A549 (cell line): Measurements from ENCODE around the gene MDGA2. TPM values are rescaled to one million over a fixed set of nuclear protein-coding genes. Genes with fewer than 3 reads are reported as not detected.
A peak's percentile ranks its signal among the peaks of the same experiment; 100 is the strongest.
"Not testable (repeated sequence)": the region's sequence is repeated elsewhere in the genome, so short reads cannot be mapped to it uniquely, and the experiment has no call there.

Experiments
- ATAC-seq, 2 experiments: fragments of 200-7000 bp in 1 of 2; fragments of >200 bp in 1 of 2; cut with Nextera tagmentation in 1 of 2; cut with Tn5 transposase in 1 of 2; 3 replicates each; pipeline versions ENCODE4 v1.8.0 to v1.9.1; 2018 to 2020; ENCODE audit warnings: mild to moderate bottlenecking in 1 of 2, moderate library complexity in 1 of 2
- CTCF ChIA-PET: fragments of 300-600 bp; sonication (Branson Sonifier 250); formaldehyde crosslinking; extraction: SDS; loops from one replicate; lab custom pipeline; 2021; ENCODE audit warnings: antibody characterized with exemption, inconsistent platforms; lab: Yijun Ruan, JAX
- POLR2A ChIA-PET: fragments of 350-600 bp; formaldehyde crosslinking; extraction: SDS; loops from one replicate; lab custom pipeline; 2021; ENCODE audit warnings: antibody characterized with exemption, inconsistent platforms; lab: Yijun Ruan, JAX
- DNase-seq, 2 experiments: peaks; one replicate each; pipeline versions ENCODE4 v3.0.0 to v3.0.0-alpha.2; 2011 to 2016; ENCODE audit warnings: low read depth in 1 of 2, low spot score in 1 of 2
- FAIRE-seq: peaks from 2 replicates; lab custom pipeline; 2011; peaks lifted over from hg19 to GRCh38; lab: Jason Lieb, UNC
- H3K27ac ChIP-seq, 2 experiments: fragments of >200 bp; sonication (Bioruptor Twin); formaldehyde crosslinking; 3 replicates each; pipeline ENCODE4 v1.5.1; 2016 to 2017
- H3K4me1 ChIP-seq: fragments of >200 bp; sonication (Bioruptor Twin); formaldehyde crosslinking; 3 replicates; pipeline ENCODE4 v1.6.1; 2016
- H3K4me2 ChIP-seq: fragments of >200 bp; sonication (Bioruptor Twin); formaldehyde crosslinking; 3 replicates; pipeline ENCODE4 v1.6.1; 2016
- H3K4me3 ChIP-seq: fragments of >200 bp; sonication (Bioruptor Twin); formaldehyde crosslinking; 3 replicates; pipeline ENCODE4 v1.5.1; 2016
- H3K9me3 ChIP-seq: fragments of >200 bp; sonication (Bioruptor Twin); formaldehyde crosslinking; 3 replicates; pipeline ENCODE4 v1.6.1; 2016
- CHD2 ChIP-seq: fragments of 150-350 bp; IDR thresholded peaks from 2 replicates; pipeline ENCODE4 v1.6.1; 2014; ENCODE audit warnings: low read length; ENCODE audit not compliant: partially characterized antibody
- EHF ChIP-seq: fragments of 250-450 bp; sonication (Bioruptor Pico); IDR thresholded peaks from 2 replicates; pipeline ENCODE4 v1.5.0; 2020; ENCODE audit warnings: mild to moderate bottlenecking
- EHMT2 ChIP-seq: fragments of 200-600 bp; sonication (generic); IDR thresholded peaks from 2 replicates; pipeline ENCODE4 v1.6.1; 2016; ENCODE audit warnings: antibody characterized with exemption, low read depth, mild to moderate bottlenecking, moderate library complexity
- FOSB ChIP-seq: fragments of 250-450 bp; sonication (Bioruptor Pico); IDR thresholded peaks from 2 replicates; pipeline ENCODE4 v1.5.0; 2020; ENCODE audit warnings: mild to moderate bottlenecking, moderate library complexity
- FOSL2 ChIP-seq, 2 experiments: fragments of 450-650 bp in 1 of 2; fragments of >200 bp in 1 of 2; sonication (Bioruptor Twin) in 1 of 2; formaldehyde crosslinking; IDR thresholded peaks; 2 replicates each; pipeline versions ENCODE4 v1.5.0 to v1.6.1; 2016 to 2020; ENCODE audit warnings: mild to moderate bottlenecking in 1 of 2, moderate library complexity in 1 of 2
- HEYL ChIP-seq: fragments of 250-450 bp; sonication (Bioruptor Pico); IDR thresholded peaks from 2 replicates; pipeline ENCODE4 v1.8.0; 2021; ENCODE audit warnings: mild to moderate bottlenecking, moderate library complexity
- HOXA7 ChIP-seq: fragments of 250-450 bp; sonication (Bioruptor Pico); IDR thresholded peaks from 2 replicates; pipeline ENCODE4 v1.5.0; 2020; ENCODE audit warnings: mild to moderate bottlenecking, moderate library complexity
- KDM1A ChIP-seq: fragments of 200-600 bp; sonication (generic); IDR thresholded peaks from 2 replicates; pipeline ENCODE4 v1.6.1; 2016; ENCODE audit warnings: low read depth, mild to moderate bottlenecking
- KDM5A ChIP-seq: fragments of 200-600 bp; sonication (generic); IDR thresholded peaks from 2 replicates; pipeline ENCODE4 v1.6.1; 2016; ENCODE audit warnings: antibody characterized with exemption, mild to moderate bottlenecking
- MAFK ChIP-seq: fragments of 450-650 bp; IDR thresholded peaks from 2 replicates; pipeline ENCODE4 v1.6.1; 2014; ENCODE audit not compliant: partially characterized antibody
- MAZ ChIP-seq: fragments of 150-350 bp; IDR thresholded peaks from 2 replicates; pipeline ENCODE4 v1.6.1; 2014; ENCODE audit warnings: antibody characterized with exemption, low read depth, low read length, borderline replicate concordance
- NFE2L2 ChIP-seq: fragments of 150-350 bp; conservative IDR thresholded peaks from 2 replicates; pipeline ENCODE4 v1.6.1; 2014; ENCODE audit warnings: low read length
- NPAS2 ChIP-seq: fragments of 250-450 bp; sonication (Bioruptor Pico); IDR thresholded peaks from 2 replicates; pipeline ENCODE4 v1.8.0; 2022; ENCODE audit warnings: mild to moderate bottlenecking, moderate library complexity, borderline replicate concordance
- NR3C1 ChIP-seq: fragments of >200 bp; sonication (Bioruptor Twin); formaldehyde crosslinking; IDR thresholded peaks from 3 replicates; pipeline ENCODE4 v1.6.1; 2017
- PHF8 ChIP-seq: fragments of 200-600 bp; sonication (generic); IDR thresholded peaks from 2 replicates; pipeline ENCODE4 v1.6.1; 2016; ENCODE audit warnings: low read depth, mild to moderate bottlenecking, antibody characterized with exemption, moderate library complexity, borderline replicate concordance
- POLR2AphosphoS2 ChIP-seq: conservative IDR thresholded peaks from 2 replicates; pipeline ENCODE4 v1.6.1; 2012; ENCODE audit warnings: low read length, improper control_type of control experiment, inconsistent platforms
- RAD21 ChIP-seq, 2 experiments: fragments of >200 bp in 1 of 2; sonication (Bioruptor Twin) in 1 of 2; formaldehyde crosslinking in 1 of 2; IDR thresholded peaks in 1 of 2; conservative IDR thresholded peaks in 1 of 2; 2 replicates in 1 of 2; 3 replicates in 1 of 2; pipeline ENCODE4 v1.6.1; 2012 to 2018; ENCODE audit warnings: inconsistent platforms in 1 of 2
- RFX5 ChIP-seq: fragments of 450-650 bp; IDR thresholded peaks from 2 replicates; pipeline ENCODE4 v1.7.1; 2014; ENCODE audit warnings: antibody characterized with exemption, mild to moderate bottlenecking, moderate library complexity
- RNF2 ChIP-seq: fragments of 200-600 bp; sonication (generic); IDR thresholded peaks from 2 replicates; pipeline ENCODE4 v1.6.1; 2016; ENCODE audit warnings: low read depth, mild to moderate bottlenecking, antibody characterized with exemption, moderate library complexity, borderline replicate concordance
- SMC3 ChIP-seq: fragments of >200 bp; sonication (Bioruptor Twin); formaldehyde crosslinking; IDR thresholded peaks from 3 replicates; pipeline ENCODE4 v1.6.1; 2018; ENCODE audit warnings: inconsistent platforms
- ZFP36 ChIP-seq: fragments of 450-650 bp; IDR thresholded peaks from 2 replicates; pipeline ENCODE4 v1.6.1; 2014; ENCODE audit warnings: borderline replicate concordance; ENCODE audit not compliant: partially characterized antibody
- WGBS: methylation state at CpG from one replicate; pipeline ENCODE4 v1.1.6; 2017; ENCODE audit errors: missing lambda C conversion rate; 5-methylcytosine and 5-hydroxymethylcytosine counted together
- polyA plus RNA-seq, 4 experiments: library from polyadenylated mRNA; depleted of rRNA in 3 of 4; stranded (reverse); fragments of >200 nt; fragmentation: RNase III in 1 of 4; extraction: RNeasy Plus Mini Kit Qiagen cat#74134 plus additional on column Dnase treatment in 1 of 4; gene quantifications; 2 replicates in 3 of 4; 3 replicates in 1 of 4; pipeline ENCODE4 v1.2.3, GENCODE V29; 2011 to 2017
- TF ChIP-seq, protein P1 (sequence below): fragments of >200 bp; sonication (Bioruptor Twin); formaldehyde crosslinking; IDR thresholded peaks from 2 replicates; pipeline ENCODE4 v1.6.1; 2016
- TF ChIP-seq, protein P2 (sequence below): fragments of 450-650 bp; IDR thresholded peaks from 2 replicates; pipeline ENCODE4 v1.6.1; 2014; ENCODE audit warnings: antibody characterized with exemption
- TF ChIP-seq, protein P3 (sequence below): IDR thresholded peaks from 2 replicates; pipeline ENCODE4 v1.6.1; 2012
- TF ChIP-seq, protein P4 (sequence below): fragments of 200-600 bp; sonication (generic); IDR thresholded peaks from 2 replicates; pipeline ENCODE4 v1.6.1; 2016; ENCODE audit warnings: antibody characterized with exemption, mild to moderate bottlenecking, moderate library complexity

The MDGA2 gene
- polyA plus RNA-seq, 2 of the 4 experiments (the other 2 are of a cell fraction) = 0.08 to 0.12 TPM

DNA sequence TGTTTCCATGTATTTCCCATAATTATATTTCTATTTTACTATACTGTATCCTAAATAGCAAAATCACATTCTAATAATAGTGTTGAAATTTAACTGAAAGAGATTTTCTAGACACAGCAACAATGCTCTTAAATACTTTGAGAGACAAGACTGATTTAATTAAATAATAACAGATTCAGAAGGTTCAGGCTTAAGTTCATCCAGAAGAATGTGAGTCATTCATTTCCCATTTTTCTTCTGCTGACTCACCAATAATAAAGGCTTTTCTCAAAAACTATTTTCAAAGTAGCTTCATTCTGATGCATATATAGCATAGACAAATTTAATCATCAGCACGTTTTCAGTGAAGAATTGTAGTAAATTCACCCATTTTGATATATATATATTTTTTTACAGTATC, 481.4 kb downstream of the MDGA2 start:
- Histone ChIP-seq H3K4me2 (no peak overlapping the region), H3K27ac (no peak overlapping the region), H3K4me1 (no peaks in the 10 kb centered on the region), H3K4me3 (no peak overlapping the region), H3K9me3 (no peaks in the 10 kb centered on the region; the same call in 2 of the 3 replicates)
- 0% methylated on average over 1 of the region's 1 CpG for WGBS
- CTCF ChIA-PET = no interaction called here
- ATAC-seq = no peak
- POLR2A ChIA-PET = no interaction called here
- no peak for DNase-seq
- FAIRE-seq = peak; percentile 49
- TF ChIP-seq NFE2L2 (no peak), HEYL (CRISPR knock-in tag) (no peak), FOSL2 (IDR thresholded peaks at IDR 0.05) (no peak), FOSL2 (CRISPR knock-in tag; IDR thresholded peaks at IDR 0.05) (peak; percentile 14; the same call in 1 of the 2 replicates), MAFK (peak; percentile 32), RAD21 (conservative IDR thresholded peaks at IDR 0.05 in 1 of 2, IDR thresholded peaks at IDR 0.05 in 1 of 2) (no peak)
- TF ChIP-seq, protein P1, sequence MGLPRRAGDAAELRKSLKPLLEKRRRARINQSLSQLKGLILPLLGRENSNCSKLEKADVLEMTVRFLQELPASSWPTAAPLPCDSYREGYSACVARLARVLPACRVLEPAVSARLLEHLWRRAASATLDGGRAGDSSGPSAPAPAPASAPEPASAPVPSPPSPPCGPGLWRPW = no peak

DNA sequence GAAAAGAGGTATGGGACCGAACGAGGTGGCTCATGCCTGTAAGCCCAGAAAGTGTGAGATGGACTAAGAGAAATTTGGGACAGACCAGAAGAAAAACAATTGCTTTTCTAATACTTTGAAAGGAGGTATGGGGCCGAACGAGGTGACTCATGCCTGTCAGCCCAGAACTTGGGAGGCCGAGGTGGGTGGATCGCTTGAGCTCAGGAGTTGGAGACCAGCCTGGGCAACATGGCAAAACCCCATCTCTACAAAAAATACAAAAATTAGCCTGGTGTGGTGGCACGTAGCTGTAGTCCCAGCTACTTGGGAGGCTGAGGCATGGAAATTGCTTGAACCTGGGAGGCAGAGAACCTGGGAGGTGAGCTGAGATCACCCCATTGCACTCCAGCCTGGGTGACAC, 483.2 kb downstream of the MDGA2 start:
- FAIRE-seq, CTCF ChIA-PET, H3K4me3 ChIP-seq, ATAC-seq, POLR2A ChIA-PET, H3K4me2 ChIP-seq, DNase-seq, H3K9me3 ChIP-seq, H3K27ac ChIP-seq, H3K4me1 ChIP-seq: not testable (repeated sequence)
- 14% methylated on average over 7 of the region's 7 CpGs for WGBS

DNA sequence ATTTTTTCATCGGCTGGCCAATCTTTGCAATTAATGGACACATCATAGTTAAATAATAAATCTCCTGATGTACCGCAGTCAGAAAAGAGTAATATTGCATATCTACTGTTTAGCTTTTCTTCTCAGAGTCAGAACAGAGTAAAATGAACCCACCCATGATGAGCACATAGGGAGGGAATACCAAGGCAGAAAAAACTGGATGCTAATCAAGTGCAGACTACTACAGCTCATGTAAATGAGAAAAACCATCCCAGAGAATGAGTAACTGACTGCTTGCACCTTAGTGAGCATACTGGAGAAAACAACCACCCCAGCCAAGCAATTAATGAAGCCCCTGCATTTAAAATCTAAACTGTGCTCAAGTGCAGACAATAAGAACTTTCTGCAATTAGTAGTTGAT, 483.7 kb downstream of the MDGA2 start:
- Histone ChIP-seq H3K27ac (no peak overlapping the region), H3K4me3 (no peak overlapping the region), H3K4me2 (no peak overlapping the region), H3K9me3 (no peaks in the 10 kb centered on the region; the same call in 2 of the 3 replicates), H3K4me1 (no peaks in the 10 kb centered on the region)
- FAIRE-seq (no peak), DNase-seq (no peak), ATAC-seq (no peak)
- WGBS = 19% methylated on average over 2 of the region's 2 CpGs
- TF ChIP-seq CHD2 = no peak
- TF ChIP-seq, protein P2, sequence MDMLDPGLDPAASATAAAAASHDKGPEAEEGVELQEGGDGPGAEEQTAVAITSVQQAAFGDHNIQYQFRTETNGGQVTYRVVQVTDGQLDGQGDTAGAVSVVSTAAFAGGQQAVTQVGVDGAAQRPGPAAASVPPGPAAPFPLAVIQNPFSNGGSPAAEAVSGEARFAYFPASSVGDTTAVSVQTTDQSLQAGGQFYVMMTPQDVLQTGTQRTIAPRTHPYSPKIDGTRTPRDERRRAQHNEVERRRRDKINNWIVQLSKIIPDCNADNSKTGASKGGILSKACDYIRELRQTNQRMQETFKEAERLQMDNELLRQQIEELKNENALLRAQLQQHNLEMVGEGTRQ = no peak
- no peak for TF ChIP-seq KDM1A
- no peak for TF ChIP-seq SMC3
- CTCF ChIA-PET = no interaction called here
- POLR2A ChIA-PET = no interaction called here

DNA sequence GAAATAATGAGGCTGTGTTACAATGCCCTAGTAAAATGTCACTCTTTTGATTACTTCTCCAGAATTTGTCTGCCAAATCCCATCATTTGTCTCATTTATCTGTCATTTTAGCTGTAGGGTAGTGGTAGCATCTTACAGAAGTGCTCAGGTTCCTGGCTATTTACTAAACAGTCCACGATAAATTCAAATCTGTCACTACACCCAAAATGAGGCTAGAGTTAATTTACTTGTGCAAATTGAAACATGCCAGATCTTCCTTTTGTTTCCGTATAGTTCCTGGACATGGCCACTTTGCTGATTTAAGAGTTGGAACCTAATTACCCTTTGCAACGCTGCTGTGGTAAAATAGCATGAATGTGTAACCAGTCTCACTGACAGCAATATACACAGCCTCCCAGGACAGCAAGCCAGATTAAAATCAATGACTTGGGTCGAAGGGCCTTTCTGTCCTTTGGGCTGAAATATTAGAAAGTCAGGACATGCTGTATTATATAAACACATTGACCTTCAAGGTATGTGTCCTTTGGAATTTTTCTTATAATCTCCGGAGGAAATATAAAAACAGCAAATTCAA, 485.4 kb downstream of the MDGA2 start:
- ChIA-PET POLR2A (no interaction called here), CTCF (no interaction called here)
- H3K4me2 ChIP-seq = no peak overlapping the region
- no peaks in the 10 kb centered on the region for H3K9me3 ChIP-seq
- H3K4me1 ChIP-seq = no peaks in the 10 kb centered on the region
- no peak for FAIRE-seq
- DNase-seq = no peak
- no peak overlapping the region for H3K27ac ChIP-seq
- H3K4me3 ChIP-seq = no peak overlapping the region
- WGBS = 14% methylated on average over 5 of the region's 5 CpGs
- ATAC-seq = no peak
- TF ChIP-seq RFX5 = no peak
- no peak for TF ChIP-seq NR3C1
- no peak for TF ChIP-seq EHF (CRISPR knock-in tag)
- no peak for TF ChIP-seq KDM5A
- no peak for TF ChIP-seq SMC3
- no peak for TF ChIP-seq MAZ
- no peak for TF ChIP-seq ZFP36
- no peak for TF ChIP-seq EHMT2
- no peak for TF ChIP-seq HOXA7
- TF ChIP-seq NFE2L2 = no peak
- TF ChIP-seq POLR2AphosphoS2 = no peak
- TF ChIP-seq NPAS2 (CRISPR knock-in tag) = no peak
- TF ChIP-seq, protein P3, sequence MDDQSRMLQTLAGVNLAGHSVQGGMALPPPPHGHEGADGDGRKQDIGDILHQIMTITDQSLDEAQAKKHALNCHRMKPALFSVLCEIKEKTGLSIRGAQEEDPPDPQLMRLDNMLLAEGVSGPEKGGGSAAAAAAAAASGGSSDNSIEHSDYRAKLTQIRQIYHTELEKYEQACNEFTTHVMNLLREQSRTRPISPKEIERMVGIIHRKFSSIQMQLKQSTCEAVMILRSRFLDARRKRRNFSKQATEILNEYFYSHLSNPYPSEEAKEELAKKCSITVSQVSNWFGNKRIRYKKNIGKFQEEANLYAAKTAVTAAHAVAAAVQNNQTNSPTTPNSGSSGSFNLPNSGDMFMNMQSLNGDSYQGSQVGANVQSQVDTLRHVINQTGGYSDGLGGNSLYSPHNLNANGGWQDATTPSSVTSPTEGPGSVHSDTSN = no peak
- TF ChIP-seq CHD2 = no peak
- no peak for TF ChIP-seq PHF8
- TF ChIP-seq FOSB (CRISPR knock-in tag) = no peak
- TF ChIP-seq, protein P4, sequence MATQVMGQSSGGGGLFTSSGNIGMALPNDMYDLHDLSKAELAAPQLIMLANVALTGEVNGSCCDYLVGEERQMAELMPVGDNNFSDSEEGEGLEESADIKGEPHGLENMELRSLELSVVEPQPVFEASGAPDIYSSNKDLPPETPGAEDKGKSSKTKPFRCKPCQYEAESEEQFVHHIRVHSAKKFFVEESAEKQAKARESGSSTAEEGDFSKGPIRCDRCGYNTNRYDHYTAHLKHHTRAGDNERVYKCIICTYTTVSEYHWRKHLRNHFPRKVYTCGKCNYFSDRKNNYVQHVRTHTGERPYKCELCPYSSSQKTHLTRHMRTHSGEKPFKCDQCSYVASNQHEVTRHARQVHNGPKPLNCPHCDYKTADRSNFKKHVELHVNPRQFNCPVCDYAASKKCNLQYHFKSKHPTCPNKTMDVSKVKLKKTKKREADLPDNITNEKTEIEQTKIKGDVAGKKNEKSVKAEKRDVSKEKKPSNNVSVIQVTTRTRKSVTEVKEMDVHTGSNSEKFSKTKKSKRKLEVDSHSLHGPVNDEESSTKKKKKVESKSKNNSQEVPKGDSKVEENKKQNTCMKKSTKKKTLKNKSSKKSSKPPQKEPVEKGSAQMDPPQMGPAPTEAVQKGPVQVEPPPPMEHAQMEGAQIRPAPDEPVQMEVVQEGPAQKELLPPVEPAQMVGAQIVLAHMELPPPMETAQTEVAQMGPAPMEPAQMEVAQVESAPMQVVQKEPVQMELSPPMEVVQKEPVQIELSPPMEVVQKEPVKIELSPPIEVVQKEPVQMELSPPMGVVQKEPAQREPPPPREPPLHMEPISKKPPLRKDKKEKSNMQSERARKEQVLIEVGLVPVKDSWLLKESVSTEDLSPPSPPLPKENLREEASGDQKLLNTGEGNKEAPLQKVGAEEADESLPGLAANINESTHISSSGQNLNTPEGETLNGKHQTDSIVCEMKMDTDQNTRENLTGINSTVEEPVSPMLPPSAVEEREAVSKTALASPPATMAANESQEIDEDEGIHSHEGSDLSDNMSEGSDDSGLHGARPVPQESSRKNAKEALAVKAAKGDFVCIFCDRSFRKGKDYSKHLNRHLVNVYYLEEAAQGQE = no peak
- TF ChIP-seq RNF2 = no peak
